GM12878 (cell line): ENCODE results near the gene TAB2. TPM values are rescaled to one million over a fixed set of nuclear protein-coding genes. Genes with fewer than 3 reads are reported as not detected.

ENCODE experiments used
- ATAC-seq: fragments of 200-7000 bp; cut with Tn5 transposase; 3 replicates; pipeline ENCODE4 v1.9.1; 2020; ENCODE audit warnings: mild to moderate bottlenecking, moderate library complexity
- BruUV-seq: library from RNA; stranded (reverse); fragments of 400-500 nt; replicated peaks from 2 replicates; lab custom pipeline; 2021; lab: Mats Ljungman, UMichigan
- CTCF ChIA-PET: fragments of 300-600 bp; sonication (Branson Sonifier 250); formaldehyde crosslinking; extraction: SDS; loops from one replicate; lab custom pipeline; 2021; ENCODE audit warnings: inconsistent platforms; lab: Yijun Ruan, JAX
- POLR2A ChIA-PET: fragments of 350-600 bp; formaldehyde crosslinking; extraction: SDS; loops from one replicate; lab custom pipeline; 2021; ENCODE audit warnings: inconsistent platforms; lab: Charles Lee
- RAD21 ChIA-PET: fragments of 300-600 bp; sonication (Branson Sonifier 250); formaldehyde crosslinking; loops from one replicate; lab custom pipeline; 2023; ENCODE audit warnings: antibody characterized with exemption; ENCODE audit not compliant: unreplicated experiment; lab: Charles Lee
- SMC1A ChIA-PET: fragments of 300-600 bp; sonication (Branson Sonifier 250); formaldehyde crosslinking; loops from one replicate; lab custom pipeline; 2023; ENCODE audit not compliant: unreplicated experiment, uncharacterized antibody; lab: Charles Lee
- DNase-seq: peaks from one replicate; pipeline ENCODE4 v3.0.0-alpha.2; 2011; ENCODE audit warnings: low read depth, low spot score
- FAIRE-seq: peaks from 3 replicates; lab custom pipeline; 2011; peaks lifted over from hg19 to GRCh38; lab: Jason Lieb, UNC
- H2AFZ ChIP-seq: 2 replicates; pipeline ENCODE4 v1.6.0; 2011; ENCODE audit warnings: low read depth, low read length, control low read depth; ENCODE audit not compliant: control insufficient read depth
- H3K27ac ChIP-seq: 2 replicates; pipeline ENCODE4 v1.5.1; 2011; ENCODE audit warnings: control low read depth; ENCODE audit not compliant: control insufficient read depth, insufficient read depth
- H3K27me3 ChIP-seq, 2 experiments: replicated peaks in 1 of 2; 2 replicates each; pipeline versions ENCODE4 v1.6.0 to v1.6.1; 2011; ENCODE audit warnings: low read length in 1 of 2; ENCODE audit not compliant: control insufficient read depth in 2 of 2, insufficient read depth in 2 of 2
- H3K36me3 ChIP-seq, 2 experiments: 2 replicates each; pipeline ENCODE4 v1.5.1; 2011; ENCODE audit warnings: low read length in 1 of 2; ENCODE audit not compliant: control insufficient read depth in 2 of 2, insufficient read depth in 2 of 2
- H3K4me1 ChIP-seq: 2 replicates; pipeline ENCODE4 v1.6.1; 2011; ENCODE audit warnings: mild to moderate bottlenecking, low read length, moderate library complexity, mixed read lengths; ENCODE audit not compliant: control insufficient read depth, insufficient read depth
- H3K4me2 ChIP-seq: 2 replicates; pipeline ENCODE4 v1.6.0; 2011; ENCODE audit warnings: control low read depth; ENCODE audit not compliant: control insufficient read depth, insufficient read depth
- H3K4me3 ChIP-seq: fragments of 200-600 bp; sonication (generic); 2 replicates; pipeline ENCODE4 v1.5.1; 2016
- H3K79me2 ChIP-seq: 2 replicates; pipeline ENCODE4 v1.6.0; 2011; ENCODE audit warnings: low read length; ENCODE audit not compliant: control insufficient read depth, insufficient read depth
- H3K9ac ChIP-seq: 2 replicates; pipeline ENCODE4 v1.8.0; 2011; ENCODE audit warnings: low read length, control low read depth, mixed read lengths; ENCODE audit not compliant: control insufficient read depth, insufficient read depth
- H3K9me3 ChIP-seq: replicated peaks from 3 replicates; pipeline ENCODE4 v1.5.1; 2011; ENCODE audit warnings: mild to moderate bottlenecking, low read length; ENCODE audit not compliant: control insufficient read depth, insufficient read depth
- H4K20me1 ChIP-seq: 2 replicates; pipeline ENCODE4 v1.6.0; 2011; ENCODE audit not compliant: control insufficient read depth, insufficient read depth
- IKZF2 ChIP-seq, 2 experiments: fragments of 450-650 bp; IDR thresholded peaks; 2 replicates each; pipeline ENCODE4 v1.6.1; 2017; ENCODE audit warnings: mild to moderate bottlenecking in 2 of 2, moderate library complexity in 2 of 2
- JUND ChIP-seq: IDR thresholded peaks from 2 replicates; pipeline ENCODE4 v1.6.1; 2012; ENCODE audit warnings: low read depth, mild to moderate bottlenecking, low read length, improper control_type of control experiment, moderate library complexity
- NFIC ChIP-seq: IDR thresholded peaks from 2 replicates; pipeline ENCODE4 v1.6.1; 2012; ENCODE audit warnings: low read depth, mild to moderate bottlenecking, inconsistent platforms, low read length, moderate library complexity
- RB1 ChIP-seq: fragments of 450-650 bp; formaldehyde crosslinking; IDR thresholded peaks from 2 replicates; pipeline ENCODE4 v1.6.1; 2017; ENCODE audit warnings: mild to moderate bottlenecking, borderline replicate concordance
- RELB ChIP-seq: fragments of 450-650 bp; IDR thresholded peaks from 2 replicates; pipeline ENCODE4 v1.6.1; 2017; ENCODE audit warnings: low read depth, mild to moderate bottlenecking, moderate library complexity
- WGBS: methylation state at CpG from one replicate; pipeline ENCODE4 v1.1.6; 2016; ENCODE audit warnings: low lambda C conversion rate; ENCODE audit not compliant: insufficient replicate concordance, insufficient coverage; ENCODE audit errors: missing lambda C conversion rate; 5-methylcytosine and 5-hydroxymethylcytosine counted together
- in situ Hi-C: fragments of 300-500 bp; cut with MboI; formaldehyde crosslinking; loops from 9 replicates; pipeline ENCODE4 v1.14.3; 2018; ENCODE audit warnings: mixed read lengths
- intact Hi-C: fragments of 100-400 bp; cut with micrococcal nuclease; formaldehyde crosslinking; loops from one replicate; pipeline ENCODE4 v1.14.2; 2022; ENCODE audit not compliant: unreplicated experiment
- polyA plus RNA-seq, 11 experiments: library from polyadenylated mRNA; depleted of rRNA in 4 of 11; unstranded in 6 of 11; stranded (reverse) in 5 of 11; fragments of >200 nt; fragmentation: Nextera tagmentation in 4 of 11; fragmentation: Illumina TruSeq in 1 of 11; extraction: Ambion mirVana in 4 of 11; extraction: Trizol in 1 of 11; gene quantifications; 1 replicate in 1 of 11; 2 replicates in 10 of 11; pipeline versions ENCODE4 v1.2.1 to v1.2.3, GENCODE V29; 2011 to 2016; ENCODE audit warnings: inconsistent platforms in 2 of 11, missing spikeins in 2 of 11, low read depth in 1 of 11
- total RNA-seq, 4 experiments: library from RNA; depleted of rRNA in 3 of 4; stranded (reverse); fragments of >200 nt in 3 of 4; fragmentation: Illumina TruSeq in 1 of 4; extraction: Trizol in 1 of 4; gene quantifications; 2 replicates each; pipeline versions ENCODE4 v1.2.1 to v1.2.3, GENCODE V29; 2013 to 2021

Gene TAB2
- total and polyA plus RNA-seq, 10 of the 15 experiments (the other 5 are each of a cell fraction or from before 2014, with no cell fraction given): 8.9 to 66.3 (median 23.0) TPM

GRCh38 chr6:149337320-149337719 is 19.8 kb downstream of the TAB2 start (continued):
- TF ChIP-seq RELB (no peak), JUND (no peak)
- TF ChIP-seq, all 136 proteins: peak for 0

GRCh38 chr6:149340200-149340599 is 22.7 kb downstream of the TAB2 start:
- Histone ChIP-seq H4K20me1 (no peaks in the 10 kb centered on the region), H3K4me3 (no peak overlapping the region), H3K9ac (no peak overlapping the region), H2AFZ (no peak overlapping the region), H3K79me2 (peaks cover 99% of the 10 kb centered on the region), H3K36me3 (peaks cover 0 to 2% of the 10 kb centered on the region in 2 experiments; a peak in 2 of 4 replicates), H3K4me2 (peak overlapping the region; percentile 50; the same call in 1 of the 2 replicates), H3K9me3 (no peaks in the 10 kb centered on the region; the same call in 2 of the 3 replicates), H3K4me1 (peaks cover 36% of the 10 kb centered on the region), H3K27ac (peak overlapping the region; percentile 15; the same call in 1 of the 2 replicates), H3K27me3 (no peaks in the 10 kb centered on the region)
- TF ChIP-seq IKZF2 (IDR thresholded peaks at IDR 0.05) (no peak), RB1 (no peak), NFIC (0 out of 2 replicates have a peak, but pooled peaks have one; percentile 22)
- SMC1A ChIA-PET: interaction anchor here (0.9 to 15.8 kb wide), 3 partner anchors 17 to 175 kb away, joined by 3 to 199 read pairs (median 3); no protein-coding TSS in a partner anchor
- RAD21 ChIA-PET: interaction anchor here (1.0 to 4.5 kb wide), 2 partner anchors 17 to 20 kb away, joined by 3 to 26 read pairs; no protein-coding TSS in a partner anchor
- intact Hi-C loops: no loop called here
- ATAC-seq (no peak), DNase-seq (no peak), FAIRE-seq (no peak)
- POLR2A ChIA-PET: interaction anchor here (3.4 kb wide), 1 partner anchor 18 kb away, joined by 13 read pairs; no protein-coding TSS in a partner anchor
- CTCF ChIA-PET: interaction anchor here (0.8 to 1.1 kb wide), 2 partner anchors 44 to 151 kb away, joined by 3 read pairs; no protein-coding TSS in a partner anchor
- BruUV-seq: no TSS peak
- 2% methylated on average over 4 of the region's 4 CpGs for WGBS
- in situ Hi-C loops: no loop called here
